Skeletal muscle cell (primary cell): ENCODE results near the gene TRIM9.

ENCODE experiments used
- DNase-seq: peaks from one replicate; pipeline ENCODE4 v3.0.0-alpha.2; 2010; ENCODE audit warnings: low read depth
- H3K4me3 ChIP-seq: 2 replicates; pipeline ENCODE4 v1.5.1; 2011; ENCODE audit warnings: low read depth, mild to moderate bottlenecking, control low read depth, low read length, moderate library complexity

Gene TRIM9

DNA sequence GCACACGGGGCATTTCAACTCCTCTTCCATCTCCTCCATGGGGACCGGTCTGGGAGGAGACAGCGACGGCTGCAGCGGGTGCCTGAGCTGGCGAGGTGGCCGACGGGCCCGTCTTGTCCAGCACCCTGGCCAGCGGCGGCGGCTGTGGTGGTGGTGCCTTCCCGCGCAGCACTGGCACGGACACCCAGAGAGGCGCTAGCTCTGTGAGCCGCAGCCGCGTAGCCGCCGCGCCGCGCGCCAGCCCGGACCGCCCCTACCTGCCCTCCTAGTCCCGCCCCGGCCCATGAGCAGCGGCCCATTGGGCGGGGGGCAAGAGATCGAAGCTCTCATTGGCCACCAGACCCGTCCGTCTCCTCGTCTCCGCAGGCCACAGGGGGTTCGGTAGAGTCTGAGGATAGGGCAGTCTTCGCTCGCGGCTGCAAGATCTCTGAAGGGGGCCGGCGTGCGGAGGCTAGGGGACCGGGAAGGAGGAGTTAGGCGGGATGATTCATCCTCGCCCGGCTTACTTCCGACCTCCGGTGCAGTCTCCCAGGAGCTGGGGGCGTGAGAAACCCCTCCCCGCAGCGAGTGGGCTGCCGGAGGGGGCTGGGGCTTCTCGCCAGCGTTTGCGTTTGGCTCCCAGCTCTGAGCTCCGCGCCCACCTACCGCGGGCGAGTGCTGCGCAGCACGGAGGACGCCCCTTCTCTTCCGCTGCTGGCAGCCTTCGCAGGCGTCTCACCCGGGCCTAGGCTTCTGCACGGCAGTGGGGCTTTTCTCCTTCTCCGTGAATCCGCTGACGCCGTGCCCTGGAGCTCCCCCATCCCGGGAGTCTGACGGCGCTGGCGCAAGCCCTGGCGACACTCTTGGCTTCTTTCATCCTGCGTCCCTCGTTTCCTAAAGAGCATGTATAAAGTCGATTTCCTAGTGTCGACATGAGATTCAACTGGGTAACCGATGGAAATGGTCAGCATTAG, at the start of gene TRIM9:
TRIM9 (minus strand) TSS at position 205 of the 953 bp plus-strand sequence; CDS start at position 39, 166 bp downstream.
- DNase-seq = peak; percentile 95
- H3K4me3 ChIP-seq = peak within 1 kb of the TSS; percentile 61

DNA sequence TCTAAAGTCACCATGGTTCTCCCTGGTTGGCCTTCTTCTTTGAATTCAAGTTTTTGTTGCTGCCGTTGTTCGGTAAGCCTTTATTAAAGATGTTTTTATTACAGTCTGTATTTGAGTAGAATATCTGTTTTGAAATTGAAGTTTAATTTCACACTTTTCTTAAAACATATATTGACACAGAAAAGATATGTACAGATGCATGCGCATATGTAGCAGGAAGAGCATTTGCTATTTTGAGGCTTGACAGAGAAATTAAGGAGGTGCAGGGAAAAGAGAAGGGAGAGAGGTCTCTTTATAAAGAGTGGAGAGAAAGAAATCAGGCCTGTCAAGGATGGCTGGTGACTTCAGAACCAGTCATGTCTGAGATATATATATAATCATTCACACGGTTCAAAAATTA, 46.0 kb upstream of the TRIM9 start:
- no peak overlapping the region for H3K4me3 ChIP-seq
- DNase-seq = no peak

GRCh38 chr14:51140338-51140737, 45.4 kb upstream of the TRIM9 start:
- no peak for DNase-seq
- H3K4me3 ChIP-seq = no peak overlapping the region

DNA sequence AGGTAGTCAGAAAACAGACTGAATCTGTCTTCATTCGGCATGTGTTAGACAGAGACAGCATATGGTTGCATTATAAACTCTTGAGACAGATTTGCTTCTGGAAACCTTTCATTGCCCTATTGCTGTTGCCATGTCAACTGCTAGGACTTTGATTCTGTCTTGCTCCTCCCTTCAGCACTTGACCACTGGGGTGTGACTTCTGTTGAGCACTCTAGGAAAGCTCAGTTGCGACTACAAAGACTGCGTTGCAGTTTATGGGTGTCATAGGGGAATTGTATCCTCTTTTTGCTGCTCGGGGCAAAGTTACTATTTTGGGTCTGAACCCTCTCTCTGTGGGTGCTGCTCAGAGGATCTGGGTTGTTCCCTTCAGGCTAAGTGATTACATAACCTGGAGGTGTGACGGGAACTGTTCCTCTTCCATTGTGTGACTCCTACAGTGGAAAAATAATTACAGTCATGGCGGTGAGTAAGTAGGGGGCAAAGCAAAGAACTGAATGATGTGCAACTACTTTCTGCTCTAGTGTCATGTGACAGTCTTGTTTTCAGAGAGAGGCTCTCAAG, 44.3 kb upstream of the TRIM9 start:
- no peak overlapping the region for H3K4me3 ChIP-seq
- no peak for DNase-seq

DNA sequence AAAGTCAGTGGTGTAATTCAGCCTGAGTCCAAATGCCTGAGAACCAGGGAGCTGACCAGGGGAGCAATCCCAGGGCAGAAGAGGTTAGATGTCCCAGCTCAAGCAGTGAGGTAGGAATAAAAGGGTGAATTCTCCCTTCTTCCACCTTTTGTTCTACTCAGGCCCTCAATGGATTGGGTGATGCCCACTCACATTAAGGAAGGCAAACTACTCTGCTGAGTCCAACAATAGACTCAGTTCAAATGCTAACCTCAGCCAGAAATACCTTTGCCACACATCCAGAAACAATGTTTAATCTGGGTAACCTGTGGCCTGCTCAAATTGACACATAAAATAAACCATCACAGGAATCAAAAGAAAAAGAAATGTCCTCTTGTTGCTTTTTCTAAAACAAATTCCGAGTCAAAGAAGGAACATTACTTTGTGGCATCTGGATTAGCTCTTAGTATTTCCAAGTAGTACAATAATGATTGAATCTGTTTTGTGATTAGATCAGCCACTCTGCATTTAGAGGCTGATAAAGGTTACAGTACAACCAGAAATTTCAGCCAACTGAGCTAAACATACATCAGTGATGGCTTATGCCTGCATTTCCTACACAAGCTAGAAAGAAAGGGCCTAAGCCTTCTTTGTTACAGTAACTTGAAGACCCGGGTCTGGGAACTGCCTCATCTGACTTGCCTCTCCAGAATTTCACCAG, 43.6 kb upstream of the TRIM9 start:
- DNase-seq = no peak
- H3K4me3 ChIP-seq = no peak overlapping the region

DNA sequence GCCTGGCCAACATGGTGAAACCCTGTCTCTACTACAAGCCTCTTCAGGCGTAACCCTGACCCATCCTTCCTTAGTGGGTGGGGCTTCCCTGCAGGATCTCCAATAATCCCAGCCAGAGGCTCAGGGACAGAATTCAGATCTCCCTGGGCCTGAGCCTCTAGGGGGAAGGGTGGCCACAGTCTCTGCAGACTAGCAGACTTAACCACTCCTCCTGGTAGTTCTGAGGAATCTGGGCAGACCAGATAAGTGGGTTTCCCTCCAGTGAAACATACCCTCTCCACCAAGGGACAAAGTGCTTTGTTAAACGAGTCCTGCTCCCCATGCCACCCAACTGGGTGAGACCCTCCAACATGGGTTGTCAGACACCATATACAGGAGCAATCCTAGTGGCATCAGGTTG, 36.6 kb upstream of the TRIM9 start:
- no peak overlapping the region for H3K4me3 ChIP-seq
- no peak for DNase-seq

GRCh38 chr14:51129130-51129529, 34.2 kb upstream of the TRIM9 start:
- DNase-seq = no peak
- H3K4me3 ChIP-seq = no peak overlapping the region

- DNase-seq = no peak
- no peak overlapping the region for H3K4me3 ChIP-seq
These were observed 29.1 kb upstream of the TRIM9 start for GRCh38 chr14:51124029-51124428.

GRCh38 chr14:51121096-51121495, 26.2 kb upstream of the TRIM9 start:
- no peak for DNase-seq
- H3K4me3 ChIP-seq = no peak overlapping the region

GRCh38 chr14:51119411-51120051, 24.6 kb upstream of the TRIM9 start:
- DNase-seq = no peak
- no peak overlapping the region for H3K4me3 ChIP-seq

GRCh38 chr14:51118993-51119392, 24.1 kb upstream of the TRIM9 start:
- no peak for DNase-seq
- H3K4me3 ChIP-seq = no peak overlapping the region

DNA sequence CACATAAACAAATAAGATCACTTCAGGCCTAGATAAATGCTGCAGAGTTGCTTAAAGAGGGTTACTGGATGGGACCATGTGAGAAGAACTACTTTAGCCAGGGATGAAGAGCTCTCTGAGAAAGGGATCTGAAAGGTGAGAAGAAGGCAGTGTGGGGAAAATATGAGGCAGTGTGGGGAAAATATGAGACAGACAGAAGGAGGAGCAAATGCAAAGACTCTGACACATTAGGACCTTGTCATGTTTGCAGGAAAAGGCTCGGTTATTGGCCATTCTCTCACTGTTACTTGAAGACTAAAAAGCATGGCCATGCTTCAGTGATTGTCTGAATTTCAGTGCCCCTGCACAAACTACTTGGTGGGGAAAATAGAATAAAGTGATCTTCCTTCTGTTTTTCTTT, 22.7 kb upstream of the TRIM9 start:
- DNase-seq = no peak

DNA sequence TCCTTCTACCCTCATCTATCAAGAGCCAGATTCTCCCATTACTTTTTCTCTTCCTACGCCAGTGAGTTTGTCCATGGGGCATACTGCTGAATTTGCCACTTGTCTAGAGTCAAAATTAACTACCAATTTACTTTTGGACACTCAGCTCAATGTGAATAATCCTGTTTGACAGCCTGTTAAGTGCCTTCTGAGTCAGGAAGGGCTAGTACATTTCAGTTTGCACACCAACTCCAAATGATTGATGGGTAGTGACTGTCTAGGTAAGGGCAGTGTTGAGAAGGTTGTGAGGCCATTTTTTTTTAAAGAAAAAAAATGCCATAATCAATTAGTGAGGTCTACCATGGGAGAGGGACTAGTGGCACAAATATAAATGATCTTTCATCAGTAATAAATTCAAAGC, 21.8 kb upstream of the TRIM9 start:
- no peak overlapping the region for H3K4me3 ChIP-seq
- no peak for DNase-seq

More for the DNA sequence above, 22.7 kb upstream of the TRIM9 start:
- no peak overlapping the region for H3K4me3 ChIP-seq

DNA sequence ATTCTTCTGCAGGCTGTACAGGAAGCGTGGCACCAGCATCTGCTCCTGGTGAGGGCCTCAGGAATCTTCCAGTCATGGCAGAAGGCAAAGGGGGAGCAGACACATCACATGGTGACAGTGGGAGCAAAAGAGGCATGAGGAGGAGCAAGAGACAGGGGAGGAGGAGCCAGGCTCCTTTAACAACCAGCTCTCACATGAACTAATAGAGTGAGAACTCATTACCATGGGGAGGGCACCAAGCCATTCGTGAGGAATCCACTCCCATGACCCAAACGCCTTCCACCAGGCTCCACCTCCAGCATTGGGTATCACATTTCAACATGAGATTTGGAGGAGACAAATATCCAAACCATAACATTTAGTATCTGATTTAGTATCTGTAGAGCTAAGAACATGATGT, 14.7 kb upstream of the TRIM9 start:
- no peak overlapping the region for H3K4me3 ChIP-seq
- no peak for DNase-seq

- no peak for DNase-seq
- no peak overlapping the region for H3K4me3 ChIP-seq
These were observed 12.9 kb upstream of the TRIM9 start for GRCh38 chr14:51107801-51108200.

DNA sequence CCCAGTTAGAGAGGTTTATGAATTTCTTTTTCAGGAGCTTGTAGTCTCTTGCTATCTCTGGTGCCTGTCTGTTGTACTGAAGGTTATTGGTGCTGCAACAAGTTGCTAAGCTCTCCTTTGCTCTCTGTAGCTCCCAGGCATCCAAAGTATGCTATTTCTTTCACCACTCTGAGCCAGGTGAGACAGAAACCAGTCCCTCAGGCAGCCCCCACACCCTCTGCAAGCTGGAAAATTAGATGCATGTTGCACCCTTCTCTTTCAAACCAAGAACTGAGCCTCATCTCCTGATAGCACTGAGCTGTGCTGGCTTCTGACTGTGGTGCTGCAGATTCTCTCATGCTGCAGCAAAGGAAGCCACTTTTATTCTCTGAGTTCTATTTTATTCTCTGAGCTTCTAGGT, 9.6 kb upstream of the TRIM9 start:
- no peak overlapping the region for H3K4me3 ChIP-seq
- no peak for DNase-seq

- no peak for DNase-seq
- no peak overlapping the region for H3K4me3 ChIP-seq
These were observed 2.4 kb upstream of the TRIM9 start for GRCh38 chr14:51097287-51097686.

DNA sequence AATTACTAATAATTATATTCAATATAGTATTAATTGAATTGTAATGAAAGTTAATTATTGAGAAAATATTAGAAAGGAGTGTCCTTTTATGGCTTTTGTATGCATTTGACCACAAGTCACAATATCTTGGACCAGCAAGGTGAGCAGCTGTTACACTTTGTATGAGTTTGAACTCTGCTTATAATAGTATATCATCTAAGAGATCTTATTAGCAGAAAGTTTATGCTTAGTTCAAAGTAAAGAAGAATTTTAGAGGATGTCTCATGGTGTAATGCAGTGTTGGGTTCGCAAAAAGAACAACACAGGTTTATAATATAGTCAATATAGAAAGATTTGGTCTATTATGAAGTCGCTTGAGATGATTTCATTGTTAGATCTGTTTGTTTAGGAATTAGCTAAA, 2.0 kb upstream of the TRIM9 start:
- DNase-seq = no peak

DNA sequence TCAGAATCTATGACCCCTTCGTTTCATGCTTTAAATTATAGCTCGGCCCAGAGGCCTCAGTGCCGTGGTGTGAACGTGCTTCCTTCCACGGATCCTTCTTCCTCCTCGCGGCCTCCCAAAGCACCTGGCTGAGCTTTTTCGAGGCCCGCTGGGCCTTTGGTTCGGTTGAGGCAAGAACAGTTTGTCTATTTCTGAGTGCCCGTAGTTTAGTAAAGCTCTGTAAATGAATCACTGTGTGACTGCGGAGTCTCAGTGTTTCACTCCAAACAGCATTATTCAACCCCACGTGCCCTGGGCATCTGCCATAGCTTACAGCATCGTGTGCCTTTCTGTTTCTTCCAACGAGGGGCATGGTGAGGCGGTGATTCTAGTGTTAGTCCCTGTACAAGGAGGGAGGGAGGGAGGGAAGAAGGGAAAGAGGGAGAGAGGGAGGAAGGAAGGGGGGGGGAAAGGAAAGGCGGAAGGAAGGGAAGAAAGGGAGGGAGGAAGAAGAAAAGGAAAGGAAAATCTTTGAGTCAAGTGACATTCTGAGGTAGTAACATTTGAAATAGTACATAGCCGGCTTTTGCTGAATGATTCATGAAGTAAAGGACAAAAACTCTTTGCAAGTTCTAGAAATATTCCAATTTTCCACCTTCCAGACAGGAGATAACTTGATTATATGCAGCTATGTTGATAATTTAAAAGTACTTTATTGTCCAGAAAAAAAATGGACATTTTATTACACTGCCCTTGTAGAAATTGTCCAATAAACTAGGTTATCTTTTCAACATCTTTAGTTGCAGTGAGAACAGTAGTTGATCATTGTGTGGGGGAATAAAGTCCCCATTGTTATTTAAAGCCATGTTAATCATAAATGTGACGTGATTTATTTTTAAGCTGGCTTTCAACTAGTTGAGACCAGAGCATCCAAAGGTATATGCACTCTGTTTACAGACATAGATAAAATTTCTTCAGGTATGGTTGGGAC, 1.2 kb upstream of the TRIM9 start:
- peak overlapping the region; percentile 61 for H3K4me3 ChIP-seq
- DNase-seq = peak; percentile 33

More for the DNA sequence above, 2.0 kb upstream of the TRIM9 start:
- no peak overlapping the region for H3K4me3 ChIP-seq
